Measurements from ENCODE around the gene SHANK2.

The SHANK2 gene

DNA sequence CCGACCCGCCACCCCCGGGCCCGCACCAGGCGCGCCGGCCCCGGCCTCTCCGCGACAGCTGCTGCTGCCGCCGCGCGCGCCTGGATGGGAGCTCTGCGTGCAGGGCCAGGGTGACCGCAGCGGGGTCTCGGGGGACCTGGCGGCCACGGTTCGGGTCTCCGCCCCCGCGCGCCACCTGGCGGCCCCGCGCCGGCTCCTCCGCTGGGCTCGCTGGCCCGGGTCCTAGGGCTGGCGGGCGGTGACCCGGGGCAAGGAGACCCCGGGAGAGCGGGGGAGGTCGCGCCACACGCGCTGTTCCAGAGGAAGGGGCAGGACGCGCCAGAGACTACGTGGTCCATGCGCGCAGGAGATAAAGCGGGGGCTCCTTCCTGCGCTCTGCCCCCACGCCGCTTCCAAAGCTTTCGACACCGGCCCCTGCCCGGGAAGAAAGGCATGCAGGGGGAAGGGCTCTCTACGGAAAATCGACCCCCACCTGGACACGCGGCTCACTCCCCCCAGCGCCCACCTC is 562 bp downstream of the SHANK2 start:
- no peaks in the 10 kb centered on the region for H3K27me3 ChIP-seq (ENCODE audit: insufficient read depth, low read length, poor library complexity)
- no peak overlapping the region for H3K27ac ChIP-seq (ENCODE audit: low read length)
- H3K4me3 ChIP-seq (ENCODE audit: low read depth in 1 of 2, low read length in 2 of 2), result no peak overlapping the region
- TF ChIP-seq EZH2 (IDR thresholded peaks at IDR 0.05; ENCODE audit: borderline replicate concordance, low read depth, low read length, severe bottlenecking), result no peak
- TF ChIP-seq, protein P1, sequence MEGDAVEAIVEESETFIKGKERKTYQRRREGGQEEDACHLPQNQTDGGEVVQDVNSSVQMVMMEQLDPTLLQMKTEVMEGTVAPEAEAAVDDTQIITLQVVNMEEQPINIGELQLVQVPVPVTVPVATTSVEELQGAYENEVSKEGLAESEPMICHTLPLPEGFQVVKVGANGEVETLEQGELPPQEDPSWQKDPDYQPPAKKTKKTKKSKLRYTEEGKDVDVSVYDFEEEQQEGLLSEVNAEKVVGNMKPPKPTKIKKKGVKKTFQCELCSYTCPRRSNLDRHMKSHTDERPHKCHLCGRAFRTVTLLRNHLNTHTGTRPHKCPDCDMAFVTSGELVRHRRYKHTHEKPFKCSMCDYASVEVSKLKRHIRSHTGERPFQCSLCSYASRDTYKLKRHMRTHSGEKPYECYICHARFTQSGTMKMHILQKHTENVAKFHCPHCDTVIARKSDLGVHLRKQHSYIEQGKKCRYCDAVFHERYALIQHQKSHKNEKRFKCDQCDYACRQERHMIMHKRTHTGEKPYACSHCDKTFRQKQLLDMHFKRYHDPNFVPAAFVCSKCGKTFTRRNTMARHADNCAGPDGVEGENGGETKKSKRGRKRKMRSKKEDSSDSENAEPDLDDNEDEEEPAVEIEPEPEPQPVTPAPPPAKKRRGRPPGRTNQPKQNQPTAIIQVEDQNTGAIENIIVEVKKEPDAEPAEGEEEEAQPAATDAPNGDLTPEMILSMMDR (IDR thresholded peaks at IDR 0.05; ENCODE audit: borderline replicate concordance, extremely low read depth, low read length, poor library complexity, severe bottlenecking), result no peak
- no peak overlapping the region for H3K4me2 ChIP-seq (ENCODE audit: insufficient read depth, low read length)
- no peaks in the 10 kb centered on the region for H3K9me3 ChIP-seq (ENCODE audit: insufficient read depth, low read length, severe bottlenecking)
- no peak overlapping the region for H3K9ac ChIP-seq (ENCODE audit: low read depth, low read length)
- no peaks in the 10 kb centered on the region for H4K20me1 ChIP-seq (ENCODE audit: insufficient read depth, low read length)
- ATAC-seq (ENCODE audit: insufficient read depth, low read depth), result no peak
- H3K36me3 ChIP-seq (ENCODE audit: insufficient read depth, low read length), result no peaks in the 10 kb centered on the region
- no peaks in the 10 kb centered on the region for H3K79me2 ChIP-seq (ENCODE audit: insufficient read depth, low read length)
- no peaks in the 10 kb centered on the region for H3K4me1 ChIP-seq (ENCODE audit: insufficient read depth, low read length)
- no peak for DNase-seq
- H2AFZ ChIP-seq (ENCODE audit: low read depth, low read length), result no peak overlapping the region

DNA sequence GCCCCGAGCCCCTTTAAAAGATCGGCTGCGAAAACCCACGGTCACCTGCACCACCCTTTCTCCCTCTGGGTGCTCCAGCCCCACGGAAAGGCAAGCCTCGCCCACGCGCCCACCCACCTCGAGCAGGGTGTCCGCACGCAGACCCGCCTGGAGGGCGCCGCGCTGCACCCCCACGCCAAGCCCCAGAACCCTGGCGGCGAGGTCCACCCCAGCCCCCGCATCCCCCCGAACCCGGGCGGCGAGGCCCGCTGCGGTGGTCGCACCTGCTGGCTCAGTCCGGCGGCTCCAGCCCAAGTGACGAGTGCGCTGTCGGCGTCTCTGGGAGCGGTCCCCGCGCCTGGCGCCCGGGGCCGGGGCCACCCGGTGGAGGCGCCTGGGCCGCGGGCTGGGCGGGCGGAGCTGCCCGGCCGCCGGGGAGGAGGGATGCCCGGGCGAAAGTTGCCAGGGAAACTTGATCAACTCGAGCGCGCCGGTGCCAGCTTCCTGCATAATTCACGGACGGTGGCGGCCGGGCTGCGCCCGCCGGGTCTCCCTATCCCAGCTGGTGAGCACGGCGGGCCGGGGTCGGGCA is 1.1 kb downstream of the SHANK2 start:
- TF ChIP-seq, protein P1 (IDR thresholded peaks at IDR 0.05; ENCODE audit: borderline replicate concordance, extremely low read depth, low read length, poor library complexity, severe bottlenecking), result no peak
- TF ChIP-seq EZH2 (IDR thresholded peaks at IDR 0.05; ENCODE audit: borderline replicate concordance, low read depth, low read length, severe bottlenecking), result no peak
- H3K4me2 ChIP-seq (ENCODE audit: insufficient read depth, low read length), result no peak overlapping the region
- H2AFZ ChIP-seq (ENCODE audit: low read depth, low read length), result no peak overlapping the region
- no peaks in the 10 kb centered on the region for H3K27me3 ChIP-seq (ENCODE audit: insufficient read depth, low read length, poor library complexity)
- H3K4me1 ChIP-seq (ENCODE audit: insufficient read depth, low read length), result no peaks in the 10 kb centered on the region
- H3K79me2 ChIP-seq (ENCODE audit: insufficient read depth, low read length), result no peaks in the 10 kb centered on the region
- no peak overlapping the region for H3K9ac ChIP-seq (ENCODE audit: low read depth, low read length)
- H3K4me3 ChIP-seq (ENCODE audit: low read depth in 1 of 2, low read length in 2 of 2), result no peak overlapping the region
- ATAC-seq (ENCODE audit: insufficient read depth, low read depth) (no peak), DNase-seq (no peak)
- no peaks in the 10 kb centered on the region for H3K9me3 ChIP-seq (ENCODE audit: insufficient read depth, low read length, severe bottlenecking)
- H3K36me3 ChIP-seq (ENCODE audit: insufficient read depth, low read length), result no peaks in the 10 kb centered on the region
- H3K27ac ChIP-seq (ENCODE audit: low read length), result no peak overlapping the region
- H4K20me1 ChIP-seq (ENCODE audit: insufficient read depth, low read length), result no peaks in the 10 kb centered on the region

DNA sequence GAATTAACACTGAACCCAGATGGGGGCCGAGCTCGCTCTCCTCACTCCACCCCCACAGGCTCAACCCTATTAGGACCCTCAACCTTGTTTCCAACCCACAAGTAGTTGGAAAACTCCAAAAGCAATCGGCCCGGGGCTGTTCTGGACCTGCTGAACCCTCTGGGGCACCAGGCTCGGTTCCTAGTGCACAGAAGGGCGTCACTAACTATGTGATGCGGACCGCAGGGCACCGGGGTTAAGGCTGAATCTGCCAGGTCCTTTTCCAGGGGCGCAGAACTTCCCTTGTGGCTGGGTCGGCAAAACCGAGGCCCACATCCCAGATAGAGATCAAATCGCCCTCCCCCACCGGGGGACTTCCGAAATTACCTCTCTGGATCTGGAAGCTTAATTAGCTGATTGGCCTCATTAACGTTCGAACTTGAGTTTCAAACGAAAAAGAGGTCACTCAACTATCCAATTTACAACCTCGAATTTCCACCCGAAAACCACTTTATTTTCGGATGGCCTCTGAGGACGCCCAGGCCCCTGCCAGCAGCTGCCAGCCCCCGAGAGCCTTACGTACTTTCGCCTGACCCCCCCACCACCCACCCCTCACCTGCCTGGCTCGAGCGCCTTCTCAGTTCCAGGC is 1.7 kb downstream of the SHANK2 start:
- no peaks in the 10 kb centered on the region for H3K9me3 ChIP-seq (ENCODE audit: insufficient read depth, low read length, severe bottlenecking)
- DNase-seq (no peak), ATAC-seq (ENCODE audit: insufficient read depth, low read depth) (no peak)
- H3K4me1 ChIP-seq (ENCODE audit: insufficient read depth, low read length), result no peaks in the 10 kb centered on the region
- no peak overlapping the region for H3K4me2 ChIP-seq (ENCODE audit: insufficient read depth, low read length)
- no peak overlapping the region for H3K27ac ChIP-seq (ENCODE audit: low read length)
- no peak overlapping the region for H3K4me3 ChIP-seq (ENCODE audit: low read depth in 1 of 2, low read length in 2 of 2)
- no peaks in the 10 kb centered on the region for H3K27me3 ChIP-seq (ENCODE audit: insufficient read depth, low read length, poor library complexity)
- no peaks in the 10 kb centered on the region for H3K36me3 ChIP-seq (ENCODE audit: insufficient read depth, low read length)
- H4K20me1 ChIP-seq (ENCODE audit: insufficient read depth, low read length), result no peaks in the 10 kb centered on the region
- H2AFZ ChIP-seq (ENCODE audit: low read depth, low read length), result no peak overlapping the region
- H3K79me2 ChIP-seq (ENCODE audit: insufficient read depth, low read length), result no peaks in the 10 kb centered on the region
- H3K9ac ChIP-seq (ENCODE audit: low read depth, low read length), result no peak overlapping the region
- TF ChIP-seq EZH2 (IDR thresholded peaks at IDR 0.05; ENCODE audit: borderline replicate concordance, low read depth, low read length, severe bottlenecking), result no peak
- TF ChIP-seq, protein P1 (IDR thresholded peaks at IDR 0.05; ENCODE audit: borderline replicate concordance, extremely low read depth, low read length, poor library complexity, severe bottlenecking), result no peak

All from DND-41 (cell line).